ENCODE results near the gene IFT80. TPM values are rescaled to one million over a fixed set of nuclear protein-coding genes. Genes with fewer than 3 reads are reported as not detected.

The IFT80 gene
- total RNA-seq, 2 experiments from 2014 or later = 16.1 to 18.2 TPM

GRCh38 chr3:160393346-160394008, 5.5 kb downstream of the IFT80 start:
- Mint-ChIP-seq H3K27me3 (no peaks in the 10 kb centered on the region), H3K27ac (no peak overlapping the region), H3K4me3 (no peak overlapping the region), H3K36me3 (ENCODE audit: low read depth) (peaks cover 8% of the 10 kb centered on the region), H3K4me1 (ENCODE audit: low read depth) (peaks cover 29% of the 10 kb centered on the region), H3K9me3 (no peaks in the 10 kb centered on the region)
- intact Hi-C loops (cut with DNase I, micrococcal nuclease) = no loop called here
- Histone ChIP-seq H3K4me3 (ENCODE audit: low read length) (no peak overlapping the region), H3K27ac (ENCODE audit: low read depth in 1 of 2, low read length in 2 of 2) (no peak overlapping the region), H3K9me3 (ENCODE audit: control insufficient read depth in 1 of 2, insufficient read depth in 1 of 2, low read length in 2 of 2) (no peaks in the 10 kb centered on the region), H3K36me3 (ENCODE audit: insufficient read depth, low read length) (no peaks in the 10 kb centered on the region), H3K4me1 (ENCODE audit: insufficient read depth, low read length) (peaks cover 9% of the 10 kb centered on the region), H3K27me3 (ENCODE audit: control insufficient read depth in 1 of 2, insufficient read depth in 2 of 2, low read length in 2 of 2) (no peaks in the 10 kb centered on the region)
- DNase-seq (no peak), ATAC-seq (ENCODE audit: poor library complexity) (no peak)
- TF ChIP-seq, protein P1, sequence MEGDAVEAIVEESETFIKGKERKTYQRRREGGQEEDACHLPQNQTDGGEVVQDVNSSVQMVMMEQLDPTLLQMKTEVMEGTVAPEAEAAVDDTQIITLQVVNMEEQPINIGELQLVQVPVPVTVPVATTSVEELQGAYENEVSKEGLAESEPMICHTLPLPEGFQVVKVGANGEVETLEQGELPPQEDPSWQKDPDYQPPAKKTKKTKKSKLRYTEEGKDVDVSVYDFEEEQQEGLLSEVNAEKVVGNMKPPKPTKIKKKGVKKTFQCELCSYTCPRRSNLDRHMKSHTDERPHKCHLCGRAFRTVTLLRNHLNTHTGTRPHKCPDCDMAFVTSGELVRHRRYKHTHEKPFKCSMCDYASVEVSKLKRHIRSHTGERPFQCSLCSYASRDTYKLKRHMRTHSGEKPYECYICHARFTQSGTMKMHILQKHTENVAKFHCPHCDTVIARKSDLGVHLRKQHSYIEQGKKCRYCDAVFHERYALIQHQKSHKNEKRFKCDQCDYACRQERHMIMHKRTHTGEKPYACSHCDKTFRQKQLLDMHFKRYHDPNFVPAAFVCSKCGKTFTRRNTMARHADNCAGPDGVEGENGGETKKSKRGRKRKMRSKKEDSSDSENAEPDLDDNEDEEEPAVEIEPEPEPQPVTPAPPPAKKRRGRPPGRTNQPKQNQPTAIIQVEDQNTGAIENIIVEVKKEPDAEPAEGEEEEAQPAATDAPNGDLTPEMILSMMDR (IDR thresholded peaks at IDR 0.05) = no peak
- ChIA-PET POLR2A (no interaction called here), CTCF (interaction anchor here (1.1 kb wide), 1 partner anchor 20 kb away, joined by 3 read pairs; no protein-coding TSS in a partner anchor)

DNA sequence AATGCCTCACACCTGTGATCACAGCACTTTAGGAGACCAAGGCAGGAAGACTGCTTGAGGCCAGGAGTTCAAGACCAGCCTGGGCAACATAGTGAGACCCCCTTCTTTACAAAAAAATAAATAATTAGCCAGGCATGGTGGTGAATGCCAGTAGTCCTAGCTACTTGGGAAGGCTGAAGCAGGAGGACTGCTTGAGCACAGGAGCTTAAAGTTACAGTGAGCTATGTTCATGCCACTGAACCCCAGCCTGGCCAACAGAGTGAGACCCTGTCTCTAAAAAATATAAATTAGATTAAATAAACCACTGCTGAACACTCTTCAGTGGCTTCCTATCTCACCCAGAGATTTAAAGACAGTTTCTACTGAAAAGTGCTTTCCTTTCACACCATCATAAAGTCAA, 6.2 kb downstream of the IFT80 start:
- Histone ChIP-seq H3K27ac (ENCODE audit: low read depth in 1 of 2, low read length in 2 of 2) (no peak overlapping the region), H3K27me3 (ENCODE audit: control insufficient read depth in 1 of 2, insufficient read depth in 2 of 2, low read length in 2 of 2) (no peaks in the 10 kb centered on the region), H3K4me3 (ENCODE audit: low read length) (no peak overlapping the region), H3K4me1 (ENCODE audit: insufficient read depth, low read length) (peaks cover 4% of the 10 kb centered on the region), H3K36me3 (ENCODE audit: insufficient read depth, low read length) (no peaks in the 10 kb centered on the region), H3K9me3 (ENCODE audit: control insufficient read depth in 1 of 2, insufficient read depth in 1 of 2, low read length in 2 of 2) (no peaks in the 10 kb centered on the region)
- ChIA-PET CTCF (no interaction called here), POLR2A (no interaction called here)
- Mint-ChIP-seq H3K36me3 (ENCODE audit: low read depth) (peaks cover 5% of the 10 kb centered on the region), H3K9me3 (no peaks in the 10 kb centered on the region), H3K27ac (no peak overlapping the region), H3K4me1 (ENCODE audit: low read depth) (peaks cover 24% of the 10 kb centered on the region), H3K27me3 (no peaks in the 10 kb centered on the region), H3K4me3 (no peak overlapping the region)
- DNase-seq = no peak
- intact Hi-C loops (cut with DNase I, micrococcal nuclease) = no loop called here
- TF ChIP-seq, protein P1 (IDR thresholded peaks at IDR 0.05) = no peak
- ATAC-seq (ENCODE audit: poor library complexity) = no peak

DNA sequence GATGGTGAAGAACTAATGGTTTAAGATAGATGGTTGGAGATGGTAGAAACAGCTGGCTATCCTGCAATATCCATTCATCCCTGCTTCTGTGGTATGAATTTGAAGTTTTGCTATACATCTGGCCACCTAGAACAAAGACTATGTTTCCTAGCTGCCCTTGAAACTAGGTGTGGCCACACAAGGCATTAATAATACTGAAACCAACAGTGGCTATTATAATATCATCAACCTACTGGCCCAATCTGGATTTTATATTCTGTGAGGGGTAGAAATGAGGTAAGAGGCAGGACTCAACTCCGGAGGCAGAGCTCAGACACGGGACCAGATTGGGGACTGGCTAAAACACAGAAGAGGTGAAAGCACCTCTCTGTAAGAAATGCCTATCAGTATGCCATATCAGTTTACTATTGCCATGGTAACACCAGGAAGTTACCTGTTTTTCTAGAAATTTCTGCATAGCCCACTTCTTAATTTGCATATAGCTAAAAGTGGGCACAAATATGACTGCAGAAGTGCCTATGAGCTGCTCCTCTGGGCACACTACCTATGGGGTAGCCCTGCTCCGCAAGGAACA, 8.4 kb downstream of the IFT80 start:
- ChIA-PET CTCF (no interaction called here), POLR2A (interaction anchor here (0.7 kb wide), 1 partner anchor 8 kb away, joined by 3 read pairs; the partner anchor contains the start of gene IFT80)
- no peaks in the 10 kb centered on the region for H3K9me3 ChIP-seq (ENCODE audit: control insufficient read depth in 1 of 2, insufficient read depth in 1 of 2, low read length in 2 of 2)
- Mint-ChIP-seq H3K36me3 (ENCODE audit: low read depth) (peaks cover 5% of the 10 kb centered on the region), H3K4me1 (ENCODE audit: low read depth) (peaks cover 28% of the 10 kb centered on the region), H3K9me3 (no peaks in the 10 kb centered on the region), H3K27me3 (no peaks in the 10 kb centered on the region), H3K27ac (no peak overlapping the region), H3K4me3 (no peak overlapping the region)
- intact Hi-C loops (cut with DNase I, micrococcal nuclease) = no loop called here
- peaks cover 4% of the 10 kb centered on the region for H3K4me1 ChIP-seq (ENCODE audit: insufficient read depth, low read length)
- H3K36me3 ChIP-seq (ENCODE audit: insufficient read depth, low read length) = no peaks in the 10 kb centered on the region
- no peak overlapping the region for H3K4me3 ChIP-seq (ENCODE audit: low read length)
- TF ChIP-seq, protein P1 (IDR thresholded peaks at IDR 0.05) = no peak
- no peaks in the 10 kb centered on the region for H3K27me3 ChIP-seq (ENCODE audit: control insufficient read depth in 1 of 2, insufficient read depth in 2 of 2, low read length in 2 of 2)
- no peak overlapping the region for H3K27ac ChIP-seq (ENCODE audit: low read depth in 1 of 2, low read length in 2 of 2)
- no peak for DNase-seq
- ATAC-seq (ENCODE audit: poor library complexity) = no peak
